Mucosa of rectum (tissue), 2 donors: ENCODE results near the gene ZFR.

Experiments
- H3K27ac ChIP-seq, 2 donors: one replicate each; pipeline ENCODE4 v1.7.0; 2013; ENCODE audit warnings: inconsistent platforms in 2 of 2, low read depth in 2 of 2, low read length in 2 of 2
- H3K27me3 ChIP-seq, 2 donors: one replicate each; pipeline ENCODE4 v1.7.0; 2013; ENCODE audit warnings: low read length in 2 of 2; ENCODE audit not compliant: control insufficient read depth in 2 of 2, insufficient read depth in 2 of 2
- H3K36me3 ChIP-seq, 2 donors: one replicate each; pipeline ENCODE4 v1.7.0; 2013; ENCODE audit warnings: low read length in 2 of 2; ENCODE audit not compliant: control insufficient read depth in 2 of 2, insufficient read depth in 2 of 2
- H3K4me1 ChIP-seq, 2 donors: one replicate each; pipeline ENCODE4 v1.7.0; 2013; ENCODE audit warnings: low read length in 2 of 2, mild to moderate bottlenecking in 1 of 2; ENCODE audit not compliant: control insufficient read depth in 2 of 2, insufficient read depth in 2 of 2
- H3K4me3 ChIP-seq, 2 donors: one replicate each; pipeline ENCODE4 v1.7.0; 2013; ENCODE audit warnings: low read length in 2 of 2
- H3K9ac ChIP-seq, 2 donors: one replicate each; pipeline ENCODE4 v1.7.0; 2013; ENCODE audit warnings: low read length in 2 of 2, low read depth in 1 of 2, mild to moderate bottlenecking in 1 of 2
- H3K9me3 ChIP-seq, 2 donors: one replicate each; pipeline ENCODE4 v1.7.0; 2013; ENCODE audit warnings: low read length in 2 of 2; ENCODE audit not compliant: control insufficient read depth in 2 of 2
- donor health status: healthy.
- donor health status: Normal muscosa, but diverticular disease.

Gene ZFR

DNA sequence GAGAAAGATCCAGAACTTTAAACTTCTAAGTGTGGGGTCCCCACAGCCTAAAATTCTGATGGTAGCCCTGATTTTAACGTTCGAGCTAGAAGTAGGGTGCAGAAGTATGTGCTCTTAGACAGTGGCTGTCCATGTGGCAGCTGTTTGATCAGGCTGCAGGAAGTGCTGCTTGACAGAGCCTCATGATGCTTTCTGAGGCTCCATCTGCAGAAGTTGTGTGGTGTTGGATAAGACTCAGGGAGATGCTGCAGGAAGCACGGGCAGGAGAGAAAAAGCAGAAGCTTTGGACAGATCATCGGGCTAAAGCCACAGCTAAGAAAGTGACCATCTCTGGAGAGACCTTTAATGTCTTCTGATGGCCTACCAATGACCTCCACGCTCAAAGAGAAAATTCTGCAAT is 139.9 kb downstream of the ZFR start:
- H3K27me3 ChIP-seq, result no peaks in the 10 kb centered on the region
- no peaks in the 10 kb centered on the region for H3K36me3 ChIP-seq
- no peak overlapping the region for H3K27ac ChIP-seq
- H3K4me3 ChIP-seq, result no peak overlapping the region
- H3K4me1 ChIP-seq, result peaks cover 0 to 4% of the 10 kb centered on the region in 2 donors
- H3K9ac ChIP-seq, result no peak overlapping the region
- H3K9me3 ChIP-seq, result no peaks in the 10 kb centered on the region
